ENCODE data around the gene LDLRAD2. TPM values are rescaled to one million over a fixed set of nuclear protein-coding genes. Genes with fewer than 3 reads are reported as not detected.

Gene LDLRAD2
- total and polyA plus RNA-seq, 9 of the 15 experiments (the other 6 are each of a cell fraction or from before 2014, with no cell fraction given), result 0.45 to 0.48 TPM; not detected in 7

GRCh38 chr1:21865609-21865942 lies 53.5 kb downstream of the LDLRAD2 start (continued):
- TF ChIP-seq PURB (CRISPR knock-in tag; IDR thresholded peaks at IDR 0.05; ENCODE audit: low read depth) (no peak), CAMTA2 (CRISPR knock-in tag; conservative IDR thresholded peaks at IDR 0.05) (no peak), ZNF408 (CRISPR knock-in tag; IDR thresholded peaks at IDR 0.05; ENCODE audit: low read depth) (no peak), YBX1 (IDR thresholded peaks at IDR 0.05) (no peak), FOXP1 (CRISPR knock-in tag; IDR thresholded peaks at IDR 0.05) (0 out of 2 replicates have a peak, but pooled peaks have one; percentile 18), CBFA2T2 (conservative IDR thresholded peaks at IDR 0.05) (no peak)

GRCh38 chr1:21865943-21866706 lies 54.1 kb downstream of the LDLRAD2 start:
- ChIA-PET CTCF (ENCODE audit: low intra/inter-chr PET ratio) (no interaction called here), POLR2A (interaction anchor here (0.8 to 1.4 kb wide), 5 partner anchors 12 to 74 kb away, joined by 3 to 5 read pairs (median 3); no protein-coding TSS in a partner anchor)
- H3K27me3 ChIP-seq (ENCODE audit: control insufficient read depth in 2 of 2, insufficient read depth in 2 of 2, low read length in 2 of 2), result no peaks in the 10 kb centered on the region
- 0 out of 2 replicates have a peak overlapping the region, but pooled peaks have one; percentile 18 for H2AFZ ChIP-seq (ENCODE audit: low read depth, low read length)
- peak; percentile 86 for ATAC-seq
- H3K9me1 ChIP-seq (ENCODE audit: control insufficient read depth, insufficient read depth, low read length), result peaks cover 4% of the 10 kb centered on the region
- H3K9ac ChIP-seq (ENCODE audit: insufficient read depth in 1 of 2, low read depth in 2 of 2, low read length in 2 of 2), result peak overlapping the region in 1 of 2 experiments; percentile 64; a peak in 2 of 4 replicates
- WGBS (ENCODE audit: insufficient coverage, low coverage, missing lambda C conversion rate), result 33% methylated on average over 11 of the region's 11 CpGs
- BruUV-seq (replicated peaks), result no TSS peak
- H3K79me2 ChIP-seq (ENCODE audit: control insufficient read depth, insufficient read depth, low read length), result no peaks in the 10 kb centered on the region
- H4K20me1 ChIP-seq (replicated peaks; ENCODE audit: control insufficient read depth, insufficient read depth, low read length), result no peaks in the 10 kb centered on the region
- intact Hi-C loops (cut with micrococcal nuclease), result loop anchor here (1.0 kb wide), 1 partner anchor 98 kb away; no protein-coding TSS in a partner anchor
- in situ Hi-C loops (cut with MboI), result no loop called here
- H3K36me3 ChIP-seq (ENCODE audit: control insufficient read depth, insufficient read depth, low read length), result peaks cover 71% of the 10 kb centered on the region; the same call in 2 of the 3 replicates
- peaks cover 21 to 50% of the 10 kb centered on the region in 2 experiments; a peak in 4 of 5 replicates for H3K4me1 ChIP-seq (replicated peaks in 1 of 2; ENCODE audit: control insufficient read depth in 2 of 2, insufficient read depth in 2 of 2, low read length in 2 of 2)
- peaks cover 8% of the 10 kb centered on the region; the same call in 1 of the 2 replicates for H3K9me3 ChIP-seq (replicated peaks; ENCODE audit: control insufficient read depth, insufficient read depth, low read depth, low read length)
- H3K27ac ChIP-seq (ENCODE audit: extremely low read depth, low read depth, low read length), result peak overlapping the region; percentile 17; the same call in 2 of the 3 replicates
- peak; percentile 73 to 84 (median 81) for DNase-seq (ENCODE audit: extremely low read depth in 1 of 4, low spot score in 3 of 4)
- peak; percentile 96 for FAIRE-seq
- H3K4me3 ChIP-seq, result no peak overlapping the region
- H3K4me2 ChIP-seq (ENCODE audit: insufficient read depth, low read length), result peak overlapping the region; percentile 53
- TF ChIP-seq ZNF639 (CRISPR knock-in tag; conservative IDR thresholded peaks at IDR 0.05 in 1 of 2, IDR thresholded peaks at IDR 0.05 in 1 of 2), result 0 out of 4 replicates have a peak, but pooled peaks of 1 of the 2 experiments have one; percentile 27
- TF ChIP-seq ZBTB9 (CRISPR knock-in tag; IDR thresholded peaks at IDR 0.05), result no peak
- TF ChIP-seq ZNF589 (CRISPR knock-in tag; IDR thresholded peaks at IDR 0.05; ENCODE audit: low read depth), result peak; percentile 45; the same call in 1 of the 2 replicates
- TF ChIP-seq RFX5 (IDR thresholded peaks at IDR 0.05; ENCODE audit: low read depth, low read length), result no peak
- TF ChIP-seq BHLHE40 (IDR thresholded peaks at IDR 0.05; ENCODE audit: low read length), result peak; percentile 42
- peak; percentile 34; the same call in 1 of the 2 replicates for TF ChIP-seq EP400 (IDR thresholded peaks at IDR 0.05)
- no peak for TF ChIP-seq HDAC6 (IDR thresholded peaks at IDR 0.05; ENCODE audit: low read depth, low read length)
- TF ChIP-seq HSF4 (CRISPR knock-in tag; IDR thresholded peaks at IDR 0.05; ENCODE audit: borderline replicate concordance), result no peak
- no peak for TF ChIP-seq PCBP1 (IDR thresholded peaks at IDR 0.05; ENCODE audit: low read depth, low read length, poor library complexity, severe bottlenecking)
- TF ChIP-seq PML (IDR thresholded peaks at IDR 0.05; ENCODE audit: low read length), result 0 out of 2 replicates have a peak, but pooled peaks have one; percentile 32
- peak in 1 of 2 experiments; percentile 48; a peak in 1 of 4 replicates for TF ChIP-seq RCOR1 (IDR thresholded peaks at IDR 0.05; ENCODE audit: borderline replicate concordance in 1 of 2, low read depth in 2 of 2, low read length in 2 of 2)
- 0 out of 2 replicates have a peak, but pooled peaks have one; percentile 9 for TF ChIP-seq ZKSCAN1 (IDR thresholded peaks at IDR 0.05; ENCODE audit: low read depth, low read length)

Measured in K562 (cell line).